Osteoblast (primary cell): ENCODE data around the gene DAP. TPM values are rescaled to one million over a fixed set of nuclear protein-coding genes. Genes with fewer than 3 reads are reported as not detected.

ENCODE experiments used
- DNase-seq: peaks from one replicate; pipeline ENCODE4 v3.0.0; 2011; ENCODE audit warnings: low spot score, mixed read lengths; ENCODE audit not compliant: insufficient read length; ENCODE audit errors: missing footprints
- H2AFZ ChIP-seq: 2 replicates; pipeline ENCODE4 v1.6.0; 2011; ENCODE audit warnings: mild to moderate bottlenecking, low read length
- H3K27ac ChIP-seq: 2 replicates; pipeline ENCODE4 v1.5.1; 2011; ENCODE audit warnings: mild to moderate bottlenecking, low read depth, low read length, moderate library complexity
- H3K27me3 ChIP-seq: 2 replicates; pipeline ENCODE4 v1.6.0; 2012; ENCODE audit warnings: mild to moderate bottlenecking, control low read depth, inconsistent platforms, low read length, moderate library complexity; ENCODE audit not compliant: insufficient read depth
- H3K36me3 ChIP-seq: 2 replicates; pipeline ENCODE4 v1.5.1; 2011; ENCODE audit warnings: mild to moderate bottlenecking, low read length, control low read depth, moderate library complexity; ENCODE audit not compliant: insufficient read depth
- H3K4me1 ChIP-seq: 2 replicates; pipeline ENCODE4 v1.5.1; 2011; ENCODE audit warnings: mild to moderate bottlenecking, low read length, control low read depth, moderate library complexity; ENCODE audit not compliant: insufficient read depth
- H3K4me2 ChIP-seq: 2 replicates; pipeline ENCODE4 v1.6.0; 2011; ENCODE audit warnings: mild to moderate bottlenecking, low read length; ENCODE audit not compliant: insufficient read depth
- H3K4me3 ChIP-seq: fragments of 200-600 bp; sonication (generic); 3 replicates; pipeline ENCODE4 v1.5.1; 2012; ENCODE audit warnings: mild to moderate bottlenecking, low read length, inconsistent platforms; ENCODE audit not compliant: insufficient read depth
- H3K79me2 ChIP-seq: 2 replicates; pipeline ENCODE4 v1.6.0; 2012; ENCODE audit warnings: mild to moderate bottlenecking, low read length, control low read depth, inconsistent platforms; ENCODE audit not compliant: insufficient read depth
- H3K9me3 ChIP-seq: 2 replicates; pipeline ENCODE4 v1.5.1; 2011; ENCODE audit warnings: low read depth, low read length, control low read depth
- H4K20me1 ChIP-seq: 2 replicates; pipeline ENCODE4 v1.6.0; 2012; ENCODE audit warnings: mild to moderate bottlenecking, low read length, control low read depth; ENCODE audit not compliant: insufficient read depth
- CTCF ChIP-seq: IDR thresholded peaks from 2 replicates; pipeline ENCODE4 v1.5.1; 2011; ENCODE audit warnings: mild to moderate bottlenecking, low read depth, low read length, moderate library complexity; ENCODE audit errors: extremely low read depth
- total RNA-seq: library from RNA; depleted of rRNA; stranded (reverse); fragments of >200 nt; gene quantifications from 2 replicates; pipeline ENCODE4 v1.2.3, GENCODE V29; 2012

The DAP gene
- total RNA-seq, 1 donor: 31.1 TPM

GRCh38 chr5:10779592-10779991 lies 18.6 kb upstream of the DAP start:
- Histone ChIP-seq H2AFZ (no peak overlapping the region), H3K27ac (no peak overlapping the region), H4K20me1 (no peaks in the 10 kb centered on the region), H3K4me1 (no peaks in the 10 kb centered on the region), H3K79me2 (no peaks in the 10 kb centered on the region), H3K4me3 (no peak overlapping the region), H3K36me3 (no peaks in the 10 kb centered on the region), H3K4me2 (no peak overlapping the region), H3K27me3 (no peaks in the 10 kb centered on the region), H3K9me3 (no peaks in the 10 kb centered on the region)
- no peak for TF ChIP-seq CTCF
- DNase-seq: no peak

- H2AFZ ChIP-seq: no peak overlapping the region
- no peak overlapping the region for H3K4me2 ChIP-seq
- no peaks in the 10 kb centered on the region for H3K79me2 ChIP-seq
- H3K4me3 ChIP-seq: no peak overlapping the region
- H4K20me1 ChIP-seq: no peaks in the 10 kb centered on the region
- no peaks in the 10 kb centered on the region for H3K27me3 ChIP-seq
- H3K4me1 ChIP-seq: no peaks in the 10 kb centered on the region
- DNase-seq: no peak
- H3K36me3 ChIP-seq: no peaks in the 10 kb centered on the region
- H3K9me3 ChIP-seq: no peaks in the 10 kb centered on the region
- no peak for TF ChIP-seq CTCF
- no peak overlapping the region for H3K27ac ChIP-seq
Observed at GRCh38 chr5:10778179-10778910, 17.3 kb upstream of the DAP start.

GRCh38 chr5:10775646-10776045 lies 14.6 kb upstream of the DAP start:
- Histone ChIP-seq H3K4me1 (no peaks in the 10 kb centered on the region), H3K4me2 (no peak overlapping the region), H4K20me1 (no peaks in the 10 kb centered on the region), H3K4me3 (no peak overlapping the region), H3K9me3 (no peaks in the 10 kb centered on the region), H3K36me3 (no peaks in the 10 kb centered on the region), H2AFZ (no peak overlapping the region), H3K27ac (no peak overlapping the region), H3K79me2 (no peaks in the 10 kb centered on the region), H3K27me3 (peaks cover 8% of the 10 kb centered on the region)
- no peak for DNase-seq
- no peak for TF ChIP-seq CTCF

DNA sequence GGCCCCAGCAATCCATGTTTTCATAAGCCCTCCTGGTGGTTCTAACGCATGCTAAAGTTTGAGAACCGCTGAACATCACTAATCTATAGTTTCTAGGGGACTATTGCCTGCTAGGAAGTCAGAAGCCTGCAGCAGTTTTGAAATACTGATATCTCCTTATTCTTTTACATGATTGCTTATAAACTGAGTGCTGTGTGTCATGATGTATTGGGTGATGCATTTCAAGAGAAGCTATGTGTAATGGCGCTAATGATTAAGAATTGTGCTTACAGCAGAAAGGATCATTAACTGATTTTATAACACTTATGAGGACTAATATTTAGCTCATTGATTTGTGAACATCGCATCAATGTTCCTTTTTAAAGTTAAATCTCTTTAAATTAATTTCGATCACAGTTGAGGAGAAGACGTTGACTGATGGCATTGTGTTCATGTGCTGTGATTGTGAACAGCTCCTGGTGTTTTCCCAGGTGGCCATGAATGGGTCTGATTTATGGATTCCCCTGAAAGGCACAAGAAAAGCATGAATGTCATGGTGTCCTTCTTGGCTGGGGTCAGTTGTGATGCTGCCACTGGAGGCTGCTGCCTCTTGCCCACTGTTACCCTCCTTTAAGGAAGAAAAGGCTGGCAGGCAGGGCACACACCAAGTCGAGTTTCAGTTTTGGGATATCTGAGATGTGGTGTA lies 12.0 kb upstream of the DAP start:
- peaks cover 9% of the 10 kb centered on the region for H3K27me3 ChIP-seq
- H3K9me3 ChIP-seq: no peaks in the 10 kb centered on the region
- no peak overlapping the region for H3K4me3 ChIP-seq
- TF ChIP-seq CTCF: no peak
- H3K36me3 ChIP-seq: no peaks in the 10 kb centered on the region
- H3K4me2 ChIP-seq: no peak overlapping the region
- H3K27ac ChIP-seq: no peak overlapping the region
- no peak overlapping the region for H2AFZ ChIP-seq
- H3K4me1 ChIP-seq: no peaks in the 10 kb centered on the region
- H4K20me1 ChIP-seq: no peaks in the 10 kb centered on the region
- no peak for DNase-seq
- H3K79me2 ChIP-seq: no peaks in the 10 kb centered on the region
